22Rv1 (cell line): ENCODE measurements around the gene KDM4C.

Source experiments
- ZFX ChIP-seq: fragments of 450-650 bp; IDR thresholded peaks from 2 replicates; pipeline ENCODE4 v1.6.1; 2017; ENCODE audit warnings: antibody characterized with exemption, borderline replicate concordance
- TF ChIP-seq, protein P1 (sequence below): fragments of 450-650 bp; IDR thresholded peaks from 2 replicates; pipeline ENCODE4 v1.5.1; 2017; ENCODE audit warnings: mild to moderate bottlenecking

DNA sequence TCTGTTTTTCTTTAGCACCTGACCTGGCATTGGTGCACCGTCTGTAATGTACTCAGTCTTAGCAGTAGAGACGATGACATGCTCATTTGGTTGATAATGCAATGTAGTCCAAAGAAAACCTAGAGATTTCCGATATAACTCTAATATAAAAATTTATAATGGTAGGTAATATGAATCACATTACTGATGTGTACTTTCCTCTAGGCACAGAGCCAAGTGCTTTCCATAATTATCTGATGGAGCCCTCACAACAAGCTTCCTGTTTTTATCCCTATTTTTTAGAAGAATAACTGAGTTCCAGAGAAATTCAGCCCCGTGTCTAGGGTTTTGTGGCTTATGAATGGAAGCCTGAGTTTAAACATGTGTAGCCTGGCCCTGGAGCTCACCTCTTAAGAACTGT, 53.7 kb downstream of the KDM4C start:
- TF ChIP-seq, protein P1, sequence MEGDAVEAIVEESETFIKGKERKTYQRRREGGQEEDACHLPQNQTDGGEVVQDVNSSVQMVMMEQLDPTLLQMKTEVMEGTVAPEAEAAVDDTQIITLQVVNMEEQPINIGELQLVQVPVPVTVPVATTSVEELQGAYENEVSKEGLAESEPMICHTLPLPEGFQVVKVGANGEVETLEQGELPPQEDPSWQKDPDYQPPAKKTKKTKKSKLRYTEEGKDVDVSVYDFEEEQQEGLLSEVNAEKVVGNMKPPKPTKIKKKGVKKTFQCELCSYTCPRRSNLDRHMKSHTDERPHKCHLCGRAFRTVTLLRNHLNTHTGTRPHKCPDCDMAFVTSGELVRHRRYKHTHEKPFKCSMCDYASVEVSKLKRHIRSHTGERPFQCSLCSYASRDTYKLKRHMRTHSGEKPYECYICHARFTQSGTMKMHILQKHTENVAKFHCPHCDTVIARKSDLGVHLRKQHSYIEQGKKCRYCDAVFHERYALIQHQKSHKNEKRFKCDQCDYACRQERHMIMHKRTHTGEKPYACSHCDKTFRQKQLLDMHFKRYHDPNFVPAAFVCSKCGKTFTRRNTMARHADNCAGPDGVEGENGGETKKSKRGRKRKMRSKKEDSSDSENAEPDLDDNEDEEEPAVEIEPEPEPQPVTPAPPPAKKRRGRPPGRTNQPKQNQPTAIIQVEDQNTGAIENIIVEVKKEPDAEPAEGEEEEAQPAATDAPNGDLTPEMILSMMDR: no peak
- no peak for TF ChIP-seq ZFX
